HK-2 (cell line): ENCODE measurements around the gene OR52E1.

ENCODE experiments used
- DNase-seq: peaks from one replicate; pipeline ENCODE4 v3.0.0-alpha.2; 2018; ENCODE audit not compliant: unreplicated experiment

OR52E1 gene

DNA sequence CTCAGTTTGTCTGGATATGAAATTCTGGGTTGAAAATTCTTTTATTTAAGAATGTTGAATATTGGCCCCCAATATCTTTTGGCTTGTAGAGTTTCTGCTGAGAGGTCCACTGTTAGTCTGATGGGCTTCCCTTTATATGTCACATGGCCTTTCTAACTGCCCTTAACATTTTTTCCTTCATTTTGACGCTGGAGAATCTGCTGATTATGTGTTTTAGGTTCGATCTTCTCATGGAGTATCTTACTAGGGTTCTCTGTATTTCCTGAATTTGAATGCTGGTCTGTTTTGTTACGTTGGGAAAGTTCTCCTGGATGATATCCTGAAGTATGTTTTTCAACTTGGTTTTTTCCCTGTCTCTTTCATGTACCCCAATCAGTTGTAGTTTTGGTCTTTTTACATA, 46.0 kb downstream of the OR52E1 start:
- DNase-seq = no peak

DNA sequence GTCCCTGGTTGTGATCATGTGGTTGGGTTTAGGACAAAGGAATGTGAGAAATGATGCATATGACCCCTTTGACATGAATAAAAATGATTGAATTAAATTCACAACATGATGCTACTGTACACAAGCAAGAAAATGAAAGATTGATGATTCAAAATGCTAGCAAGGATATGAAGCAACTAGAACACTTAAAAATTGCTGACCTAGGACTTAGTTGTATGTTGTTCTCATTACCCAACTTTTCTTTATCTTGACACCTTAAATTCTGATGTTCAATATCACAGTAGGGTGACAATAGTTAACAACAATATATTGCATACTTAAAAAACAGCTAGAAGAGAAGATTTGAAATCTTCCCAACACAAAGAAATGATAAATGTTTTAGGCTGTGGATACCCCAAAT, 48.2 kb downstream of the OR52E1 start:
- DNase-seq = no peak

DNA sequence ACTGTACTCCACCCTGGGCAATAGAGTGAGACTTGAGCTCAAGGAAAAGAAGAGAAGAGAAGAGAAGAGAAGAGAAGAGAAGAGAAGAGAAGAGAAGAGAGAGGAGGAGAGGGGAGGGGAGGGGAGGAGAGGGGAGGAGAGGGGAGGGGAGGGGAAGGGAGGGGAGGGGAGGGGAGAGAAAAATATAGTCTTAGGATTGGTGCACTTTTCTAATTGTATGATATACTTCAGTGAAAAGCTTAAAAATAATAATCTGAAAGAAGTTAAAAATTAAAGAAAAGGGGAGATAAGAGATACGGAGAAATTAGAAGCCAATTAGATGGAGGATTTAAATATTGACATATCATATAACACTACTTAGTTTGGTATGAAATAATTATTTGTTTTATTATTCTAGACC, 49.5 kb downstream of the OR52E1 start:
- DNase-seq = no peak
